Neural progenitor cell (in vitro differentiated cells): ENCODE data around the gene NFIA.

Experiments
- CTCF ChIP-seq: fragments of 200-600 bp; sonication (generic); IDR thresholded peaks from 2 replicates; pipeline ENCODE4 v1.5.1; 2017; ENCODE audit warnings: antibody characterized with exemption, mild to moderate bottlenecking
- EZH2 ChIP-seq: fragments of 200-600 bp; sonication (generic); IDR thresholded peaks from 2 replicates; pipeline ENCODE4 v1.6.1; 2017; ENCODE audit warnings: antibody characterized with exemption, mild to moderate bottlenecking, moderate library complexity
- EZH2phosphoT487 ChIP-seq: fragments of 200-600 bp; sonication (generic); IDR thresholded peaks from 2 replicates; pipeline ENCODE4 v1.6.1; 2017; ENCODE audit warnings: antibody characterized with exemption

- TF ChIP-seq EZH2 (no peak), CTCF (no peak), EZH2phosphoT487 (no peak)
These were observed 25.3 kb downstream of the NFIA start for GRCh38 chr1:61107638-61108037.
